Liver (tissue), 9 donors: ENCODE measurements around the gene SEPTIN2. TPM values are rescaled to one million over a fixed set of nuclear protein-coding genes. Genes with fewer than 3 reads are reported as not detected.

Experiments used
- DNase-seq: peaks from one replicate; pipeline ENCODE4 v3.0.0-alpha.2; 2017; ENCODE audit warnings: low spot score
- H3K27ac ChIP-seq, 2 donors: one replicate each; pipeline ENCODE4 v1.7.0; 2013; ENCODE audit warnings: inconsistent platforms in 2 of 2, low read length in 2 of 2, control low read depth in 1 of 2, low read depth in 1 of 2, mild to moderate bottlenecking in 1 of 2
- H3K27me3 ChIP-seq, 4 donors: one replicate each; pipeline versions ENCODE4 v1.6.1 to v1.7.0; 2013; ENCODE audit warnings: low read length in 3 of 4, inconsistent platforms in 1 of 4, mild to moderate bottlenecking in 1 of 4, moderate library complexity in 1 of 4; ENCODE audit not compliant: control insufficient read depth in 4 of 4, insufficient read depth in 4 of 4
- H3K36me3 ChIP-seq, 4 donors: one replicate each; pipeline versions ENCODE4 v1.6.1 to v1.7.0; 2013; ENCODE audit warnings: low read length in 3 of 4, mild to moderate bottlenecking in 3 of 4, low read depth in 1 of 4, moderate library complexity in 1 of 4; ENCODE audit not compliant: control insufficient read depth in 4 of 4, insufficient read depth in 3 of 4
- H3K4me1 ChIP-seq, 4 donors: one replicate each; pipeline versions ENCODE4 v1.6.1 to v1.7.0; 2013; ENCODE audit warnings: low read length in 3 of 4, mild to moderate bottlenecking in 3 of 4, moderate library complexity in 1 of 4; ENCODE audit not compliant: control insufficient read depth in 4 of 4, insufficient read depth in 4 of 4
- H3K4me3 ChIP-seq, 3 donors: one replicate each; pipeline versions ENCODE4 v1.6.1 to v1.7.0; 2013; ENCODE audit warnings: low read length in 3 of 3, control low read depth in 1 of 3, low read depth in 1 of 3, mild to moderate bottlenecking in 1 of 3
- H3K9ac ChIP-seq, 2 donors: one replicate each; pipeline ENCODE4 v1.7.0; 2013; ENCODE audit warnings: low read length in 2 of 2, mild to moderate bottlenecking in 2 of 2, moderate library complexity in 2 of 2, control low read depth in 1 of 2, low read depth in 1 of 2
- H3K9me3 ChIP-seq, 4 donors: one replicate each; pipeline versions ENCODE4 v1.6.1 to v1.7.0; 2013; ENCODE audit warnings: low read length in 3 of 4; ENCODE audit not compliant: control insufficient read depth in 4 of 4
- EGR1 ChIP-seq, 2 donors: IDR thresholded peaks; 2 replicates each; pipeline ENCODE4 v1.6.1; 2016 to 2018; ENCODE audit warnings: antibody characterized with exemption in 2 of 2, low read depth in 2 of 2
- FOXA2 ChIP-seq: IDR thresholded peaks from 2 replicates; pipeline ENCODE4 v1.6.1; 2016; ENCODE audit warnings: antibody characterized with exemption
- GABPA ChIP-seq, 2 donors: IDR thresholded peaks in 1 of 2; conservative IDR thresholded peaks in 1 of 2; 2 replicates each; pipeline ENCODE4 v1.6.1; 2016; ENCODE audit warnings: antibody characterized with exemption in 2 of 2, mild to moderate bottlenecking in 1 of 2, moderate library complexity in 1 of 2
- HNF4A ChIP-seq, 2 donors: conservative IDR thresholded peaks; 2 replicates each; pipeline ENCODE4 v1.6.1; 2016; ENCODE audit warnings: antibody characterized with exemption in 2 of 2, mild to moderate bottlenecking in 2 of 2
- HNF4G ChIP-seq: IDR thresholded peaks from 2 replicates; pipeline ENCODE4 v1.6.1; 2016; ENCODE audit warnings: antibody characterized with exemption
- JUND ChIP-seq, 2 donors: IDR thresholded peaks; 2 replicates each; pipeline ENCODE4 v1.6.1; 2016; ENCODE audit warnings: antibody characterized with exemption in 2 of 2
- NR2F2 ChIP-seq: IDR thresholded peaks from 2 replicates; pipeline ENCODE4 v1.6.1; 2016; ENCODE audit warnings: antibody characterized with exemption
- RAD21 ChIP-seq, 2 donors: IDR thresholded peaks; 2 replicates each; pipeline ENCODE4 v1.6.1; 2016; ENCODE audit warnings: antibody characterized with exemption in 2 of 2, mild to moderate bottlenecking in 2 of 2
- RXRA ChIP-seq, 2 donors: IDR thresholded peaks; 2 replicates each; pipeline ENCODE4 v1.6.1; 2017 to 2018; ENCODE audit warnings: antibody characterized with exemption in 2 of 2, mild to moderate bottlenecking in 1 of 2
- SP1 ChIP-seq: IDR thresholded peaks from 2 replicates; pipeline ENCODE4 v1.6.1; 2018; ENCODE audit warnings: antibody characterized with exemption, mild to moderate bottlenecking
- TAF1 ChIP-seq: conservative IDR thresholded peaks from 2 replicates; pipeline ENCODE4 v1.6.1; 2016; ENCODE audit warnings: antibody characterized with exemption, mild to moderate bottlenecking
- WGBS: extraction: QIAGEN DNeasy Blood & Tissue Kit; methylation state at CpG from one replicate; pipeline ENCODE4 v1.1.7; 2013; 5-methylcytosine and 5-hydroxymethylcytosine counted together
- polyA plus RNA-seq, 2 donors: library from polyadenylated mRNA; stranded (reverse) in 1 of 2; unstranded in 1 of 2; fragments of 200-250 nt in 1 of 2; fragments of >200 nt in 1 of 2; fragmentation: Nextera tagmentation in 1 of 2; extraction: Ambion mirVana in 1 of 2; gene quantifications; one replicate each; pipeline versions ENCODE4 v1.2.1 to v1.2.3, GENCODE V29; 2013 to 2015
- total RNA-seq, 2 donors: library from RNA; depleted of rRNA; stranded (reverse); fragments of >200 nt; gene quantifications; one replicate each; pipeline ENCODE4 v1.2.3, GENCODE V29; 2014
- TF ChIP-seq, protein P1 (sequence below): fragments of 150-350 bp; IDR thresholded peaks from 2 replicates; pipeline ENCODE4 v1.5.1; 2017; ENCODE audit warnings: improper control_type of control experiment, low read depth, low read length; ENCODE audit not compliant: missing input control
- TF ChIP-seq, protein P2 (sequence below): IDR thresholded peaks from 2 replicates; pipeline ENCODE4 v1.6.1; 2016; ENCODE audit warnings: antibody characterized with exemption
- TF ChIP-seq, protein P3 (sequence below): IDR thresholded peaks from 2 replicates; pipeline ENCODE4 v1.6.1; 2016; ENCODE audit warnings: antibody characterized with exemption, mild to moderate bottlenecking
- donor health status: healthy.
- donor health status: healthy.
- donor health status: healthy.
- donor health status: healthy.
- donor health status: healthy.

The SEPTIN2 gene
- total and polyA plus RNA-seq, 4 donors = 63.7 to 147 (median 96.9) TPM

DNA sequence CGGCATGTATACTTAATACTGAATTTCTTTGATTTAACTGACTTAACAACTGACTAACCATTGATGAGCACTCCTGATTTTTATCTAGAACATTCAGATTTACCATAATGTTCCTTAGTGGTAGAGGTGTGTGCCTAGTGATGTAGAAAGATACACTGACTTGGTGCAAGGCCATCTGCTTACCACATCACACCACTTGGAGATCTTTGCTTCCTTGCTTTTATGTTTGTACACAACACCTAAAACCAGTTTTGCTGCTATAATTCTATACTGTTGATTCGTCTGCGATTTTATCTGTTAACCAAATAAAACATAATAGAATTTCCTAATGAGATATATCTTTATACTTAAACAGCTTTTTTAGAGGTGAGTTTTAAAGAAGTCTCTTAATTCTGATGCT, 36.5 kb downstream of the SEPTIN2 start:
- Histone ChIP-seq H3K27ac (peak overlapping the region; percentile 6 to 77), H3K4me3 (no peak overlapping the region), H3K4me1 (peaks cover 2 to 47% (median 33%) of the 10 kb centered on the region in 4 donors), H3K36me3 (peaks cover 9 to 34% (median 14%) of the 10 kb centered on the region in 4 donors), H3K27me3 (no peaks in the 10 kb centered on the region), H3K9ac (no peak overlapping the region), H3K9me3 (no peaks in the 10 kb centered on the region)
- no peak for TF ChIP-seq RAD21 (IDR thresholded peaks at IDR 0.05)
- no peak for TF ChIP-seq TAF1
- no peak for TF ChIP-seq EGR1 (IDR thresholded peaks at IDR 0.05; ENCODE audit: low read depth in 2 of 2)
- 54% methylated on average over 3 of the region's 3 CpGs for WGBS
- DNase-seq = no peak

DNA sequence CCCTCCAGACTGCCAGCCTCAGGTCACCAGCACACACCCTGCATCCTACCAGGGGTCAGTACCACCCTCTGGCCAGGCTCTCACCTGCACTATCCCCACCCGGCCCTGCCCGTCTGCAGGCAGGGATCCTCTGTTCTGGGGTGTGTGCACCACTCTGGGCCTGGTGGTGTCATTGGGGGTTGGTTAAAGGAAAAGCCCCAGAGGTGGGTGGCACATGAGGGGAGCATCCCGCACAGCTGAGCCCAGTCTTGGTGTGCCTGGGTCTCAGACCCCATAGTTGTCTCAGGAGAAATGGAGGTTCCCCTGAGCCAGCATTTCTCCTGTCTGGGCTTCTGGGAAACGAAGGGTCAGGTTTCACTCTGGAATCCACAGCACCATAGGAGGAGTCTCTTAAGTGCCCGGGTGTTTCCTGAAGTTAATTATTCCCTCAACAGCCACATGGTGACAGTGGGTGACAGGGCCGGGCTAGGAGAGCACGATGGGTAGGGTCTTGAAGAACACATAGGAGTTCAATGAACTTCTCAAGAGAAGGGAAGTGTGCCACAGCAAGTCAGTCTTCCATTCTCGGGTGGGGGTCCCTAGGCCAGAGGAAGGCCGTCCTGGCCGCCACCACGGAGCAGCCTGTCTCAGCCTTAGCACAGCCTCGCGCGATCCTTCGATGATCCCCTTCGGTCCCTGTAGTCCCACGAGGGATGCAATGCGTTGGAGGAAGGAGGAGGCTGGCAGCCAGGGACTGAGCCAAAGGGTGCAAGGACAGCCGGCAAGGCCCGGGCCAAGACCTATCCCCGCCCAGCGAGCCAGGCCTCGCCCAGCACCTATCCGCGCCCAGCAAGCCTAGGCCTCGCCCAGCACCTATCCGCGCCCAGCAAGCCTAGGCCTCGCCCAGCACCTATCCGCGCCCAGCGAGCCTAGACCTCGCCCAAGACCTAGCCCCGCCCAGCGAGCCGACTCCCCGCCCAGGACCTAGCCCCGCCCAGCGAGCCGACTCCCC, 39.2 kb downstream of the SEPTIN2 start:
- Histone ChIP-seq H3K4me1 (peaks cover 9 to 66% (median 60%) of the 10 kb centered on the region in 4 donors), H3K9ac (no peak overlapping the region)

DNA sequence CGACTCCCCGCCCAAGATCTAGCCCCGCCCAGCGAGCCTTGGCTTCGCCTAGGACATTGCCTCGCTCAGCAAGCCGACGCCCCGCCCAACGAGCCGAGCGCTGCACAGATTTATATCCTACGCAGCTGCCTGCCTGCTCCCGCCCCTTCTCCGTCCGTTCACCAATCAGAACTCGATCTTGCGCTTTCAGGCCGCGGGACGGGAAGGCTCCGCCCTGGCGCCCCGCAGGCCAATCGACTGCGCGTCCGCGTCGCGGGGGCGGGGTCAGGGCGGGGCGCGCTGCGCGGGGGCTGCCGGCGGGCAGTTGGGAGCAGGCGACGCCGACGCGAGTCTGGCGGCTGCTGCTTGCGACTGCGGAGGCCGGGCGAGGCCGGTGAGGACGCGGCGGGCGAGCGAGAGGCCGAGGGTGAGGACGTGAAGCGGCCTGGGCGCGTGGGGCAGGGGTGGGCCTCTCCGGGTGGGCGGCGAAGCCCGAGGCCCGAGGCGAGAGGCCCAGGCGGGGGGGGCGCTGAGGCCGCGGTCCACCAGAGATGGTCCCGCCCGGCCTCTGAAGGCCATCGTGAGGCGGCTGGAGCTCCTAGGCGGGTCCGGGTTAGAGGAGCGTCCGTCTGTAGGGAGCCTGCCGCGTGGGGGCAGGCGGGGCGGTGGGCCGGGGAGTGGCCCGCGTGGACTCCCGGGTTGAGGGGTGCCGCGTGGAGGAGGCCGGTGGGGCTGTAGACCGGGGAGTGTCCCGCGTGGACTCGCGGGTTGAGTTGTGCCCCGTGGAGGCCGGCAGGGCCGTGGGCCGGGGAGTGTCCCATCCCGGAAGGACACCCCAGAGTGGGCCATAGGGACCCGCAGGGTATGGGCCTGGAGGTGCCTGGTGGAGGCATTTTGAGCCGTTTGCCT, 40.5 kb downstream of the SEPTIN2 start, which contains the start of gene FARP2:
TSS of gene FARP2 (plus strand) at position 303 of the 888 bp plus-strand sequence. CDS start 16,823 bp downstream, outside the sequence.
- Histone ChIP-seq H3K9me3 (no peaks in the 10 kb centered on the region), H3K9ac (peak within 1 kb of the TSS; percentile 56 to 87), H3K36me3 (peaks cover 3 to 7% (median 4%) of the 10 kb centered on the region in 4 donors), H3K27me3 (no peaks in the 10 kb centered on the region), H3K4me1 (peaks cover 8 to 63% (median 53%) of the 10 kb centered on the region in 4 donors), H3K4me3 (peak within 1 kb of the TSS; percentile 78 to 91 (median 84)), H3K27ac (peak within 1 kb of the TSS; percentile 76 to 80)
- DNase-seq = peak; percentile 97
- under 1% methylated on average over 101 of the region's 101 CpGs for whole genome bisulfite sequencing
- TF ChIP-seq HNF4A (conservative IDR thresholded peaks at IDR 0.05) (no peak), EGR1 (IDR thresholded peaks at IDR 0.05; ENCODE audit: low read depth in 2 of 2) (peak in 1 of 2 donors; percentile 45), NR2F2 (no peak), HNF4G (no peak), RAD21 (IDR thresholded peaks at IDR 0.05) (no peak), FOXA2 (no peak), SP1 (peak; percentile 73), GABPA (IDR thresholded peaks at IDR 0.05 in 1 of 2, conservative IDR thresholded peaks at IDR 0.05 in 1 of 2) (no peak)
- TF ChIP-seq, protein P1, sequence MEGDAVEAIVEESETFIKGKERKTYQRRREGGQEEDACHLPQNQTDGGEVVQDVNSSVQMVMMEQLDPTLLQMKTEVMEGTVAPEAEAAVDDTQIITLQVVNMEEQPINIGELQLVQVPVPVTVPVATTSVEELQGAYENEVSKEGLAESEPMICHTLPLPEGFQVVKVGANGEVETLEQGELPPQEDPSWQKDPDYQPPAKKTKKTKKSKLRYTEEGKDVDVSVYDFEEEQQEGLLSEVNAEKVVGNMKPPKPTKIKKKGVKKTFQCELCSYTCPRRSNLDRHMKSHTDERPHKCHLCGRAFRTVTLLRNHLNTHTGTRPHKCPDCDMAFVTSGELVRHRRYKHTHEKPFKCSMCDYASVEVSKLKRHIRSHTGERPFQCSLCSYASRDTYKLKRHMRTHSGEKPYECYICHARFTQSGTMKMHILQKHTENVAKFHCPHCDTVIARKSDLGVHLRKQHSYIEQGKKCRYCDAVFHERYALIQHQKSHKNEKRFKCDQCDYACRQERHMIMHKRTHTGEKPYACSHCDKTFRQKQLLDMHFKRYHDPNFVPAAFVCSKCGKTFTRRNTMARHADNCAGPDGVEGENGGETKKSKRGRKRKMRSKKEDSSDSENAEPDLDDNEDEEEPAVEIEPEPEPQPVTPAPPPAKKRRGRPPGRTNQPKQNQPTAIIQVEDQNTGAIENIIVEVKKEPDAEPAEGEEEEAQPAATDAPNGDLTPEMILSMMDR = no peak
- TF ChIP-seq, protein P2, sequence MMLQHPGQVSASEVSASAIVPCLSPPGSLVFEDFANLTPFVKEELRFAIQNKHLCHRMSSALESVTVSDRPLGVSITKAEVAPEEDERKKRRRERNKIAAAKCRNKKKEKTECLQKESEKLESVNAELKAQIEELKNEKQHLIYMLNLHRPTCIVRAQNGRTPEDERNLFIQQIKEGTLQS = no peak

More for the DNA sequence above, 39.2 kb downstream of the SEPTIN2 start:
- Histone ChIP-seq H3K4me3 (no peak overlapping the region), H3K36me3 (peaks cover 3 to 12% (median 8%) of the 10 kb centered on the region in 4 donors), H3K27ac (peak overlapping the region; percentile 25 to 60), H3K27me3 (no peaks in the 10 kb centered on the region), H3K9me3 (no peaks in the 10 kb centered on the region)
- TF ChIP-seq SP1 (peak; percentile 54), JUND (IDR thresholded peaks at IDR 0.05) (no peak), RXRA (IDR thresholded peaks at IDR 0.05) (peak; percentile 24 to 35)
- TF ChIP-seq, protein P3, sequence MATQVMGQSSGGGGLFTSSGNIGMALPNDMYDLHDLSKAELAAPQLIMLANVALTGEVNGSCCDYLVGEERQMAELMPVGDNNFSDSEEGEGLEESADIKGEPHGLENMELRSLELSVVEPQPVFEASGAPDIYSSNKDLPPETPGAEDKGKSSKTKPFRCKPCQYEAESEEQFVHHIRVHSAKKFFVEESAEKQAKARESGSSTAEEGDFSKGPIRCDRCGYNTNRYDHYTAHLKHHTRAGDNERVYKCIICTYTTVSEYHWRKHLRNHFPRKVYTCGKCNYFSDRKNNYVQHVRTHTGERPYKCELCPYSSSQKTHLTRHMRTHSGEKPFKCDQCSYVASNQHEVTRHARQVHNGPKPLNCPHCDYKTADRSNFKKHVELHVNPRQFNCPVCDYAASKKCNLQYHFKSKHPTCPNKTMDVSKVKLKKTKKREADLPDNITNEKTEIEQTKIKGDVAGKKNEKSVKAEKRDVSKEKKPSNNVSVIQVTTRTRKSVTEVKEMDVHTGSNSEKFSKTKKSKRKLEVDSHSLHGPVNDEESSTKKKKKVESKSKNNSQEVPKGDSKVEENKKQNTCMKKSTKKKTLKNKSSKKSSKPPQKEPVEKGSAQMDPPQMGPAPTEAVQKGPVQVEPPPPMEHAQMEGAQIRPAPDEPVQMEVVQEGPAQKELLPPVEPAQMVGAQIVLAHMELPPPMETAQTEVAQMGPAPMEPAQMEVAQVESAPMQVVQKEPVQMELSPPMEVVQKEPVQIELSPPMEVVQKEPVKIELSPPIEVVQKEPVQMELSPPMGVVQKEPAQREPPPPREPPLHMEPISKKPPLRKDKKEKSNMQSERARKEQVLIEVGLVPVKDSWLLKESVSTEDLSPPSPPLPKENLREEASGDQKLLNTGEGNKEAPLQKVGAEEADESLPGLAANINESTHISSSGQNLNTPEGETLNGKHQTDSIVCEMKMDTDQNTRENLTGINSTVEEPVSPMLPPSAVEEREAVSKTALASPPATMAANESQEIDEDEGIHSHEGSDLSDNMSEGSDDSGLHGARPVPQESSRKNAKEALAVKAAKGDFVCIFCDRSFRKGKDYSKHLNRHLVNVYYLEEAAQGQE = peak; percentile 26
- DNase-seq = peak; percentile 74
- 22% methylated on average over 40 of the region's 40 CpGs for WGBS
